Stimulated activated CD4-positive, alpha-beta T cell treated with anti-CD3 and anti-CD28 coated beads, TNF-alpha, amount 100 ng/mL, for 1 hour (primary cell): Measurements from ENCODE around the gene LCE5A.
"Not testable (repeated sequence)": the region's sequence is repeated elsewhere in the genome, so short reads cannot be mapped to it uniquely, and the experiment has no call there.

Experiments used
- DNase-seq, 3 donors: peaks; one replicate each; pipeline ENCODE4 v3.0.0-alpha.2; 2020; ENCODE audit warnings: low read depth in 3 of 3, low spot score in 1 of 3

Gene LCE5A

DNA sequence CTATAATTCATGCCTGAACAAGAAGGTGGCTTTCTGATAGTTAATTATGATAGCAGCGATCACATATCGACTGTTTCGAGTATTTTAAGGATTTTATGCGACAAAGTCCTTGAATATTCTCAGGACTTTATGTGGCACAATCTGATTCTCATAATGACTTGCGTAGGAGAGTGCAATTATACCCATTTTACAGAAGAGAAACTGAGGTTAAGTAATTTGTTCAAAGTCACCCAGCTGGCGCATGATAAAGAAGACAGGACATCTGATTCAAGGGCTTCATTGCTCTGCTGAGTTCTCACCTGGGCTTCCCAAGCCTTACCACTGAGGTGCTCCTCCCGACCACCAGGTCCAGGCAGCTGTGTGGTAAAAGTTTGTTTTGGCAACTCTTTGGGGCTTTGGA, 5.5 kb downstream of the LCE5A start:
- DNase-seq = no peak

DNA sequence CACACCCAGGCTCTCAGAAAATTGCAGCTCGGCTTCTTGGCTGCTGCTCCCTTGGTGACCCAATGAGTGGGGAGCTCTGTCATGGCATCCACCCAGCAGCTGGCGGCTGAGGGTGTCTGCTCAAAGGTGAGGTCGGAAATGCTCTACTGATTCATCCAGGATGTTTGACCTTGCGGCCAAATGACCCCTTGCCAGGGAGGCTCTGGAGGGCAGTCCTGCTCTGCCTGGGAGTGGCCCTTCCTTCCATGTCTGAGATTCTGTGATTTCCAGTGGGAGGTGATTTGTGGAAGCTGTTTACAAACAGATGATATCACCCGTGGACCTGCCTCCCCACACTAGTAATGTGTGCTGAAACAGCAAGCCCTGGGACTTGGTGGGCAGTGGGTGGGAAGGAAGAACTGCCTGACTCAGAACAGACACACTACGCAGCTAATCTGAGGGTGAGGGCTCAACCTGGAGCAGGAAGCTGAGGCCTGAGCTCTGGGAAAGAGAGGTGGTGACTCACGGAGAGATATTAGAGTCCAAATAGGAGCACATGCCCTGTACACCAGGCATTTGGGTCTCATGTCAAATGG, 6.7 kb downstream of the LCE5A start:
- no peak for DNase-seq

DNA sequence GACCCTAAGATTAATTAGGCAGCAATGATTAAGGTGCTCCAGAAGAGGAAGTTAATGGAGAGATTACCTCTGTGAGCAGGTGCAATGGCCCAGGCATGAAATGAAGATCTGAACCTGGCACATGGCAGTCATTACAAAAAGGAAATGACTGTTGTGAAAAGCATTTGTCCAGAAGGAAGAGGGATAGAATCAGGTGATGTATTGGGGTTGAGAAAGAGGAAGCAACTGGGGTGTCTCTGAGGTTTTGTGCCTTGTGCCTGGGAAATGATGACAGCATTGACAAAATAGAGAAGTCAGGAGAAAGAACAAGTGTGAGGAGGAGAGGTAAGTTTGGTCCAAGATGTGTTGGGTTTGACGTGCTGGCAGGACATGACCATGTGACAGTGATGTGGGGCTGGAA, 9.2 kb downstream of the LCE5A start:
- DNase-seq = no peak

DNA sequence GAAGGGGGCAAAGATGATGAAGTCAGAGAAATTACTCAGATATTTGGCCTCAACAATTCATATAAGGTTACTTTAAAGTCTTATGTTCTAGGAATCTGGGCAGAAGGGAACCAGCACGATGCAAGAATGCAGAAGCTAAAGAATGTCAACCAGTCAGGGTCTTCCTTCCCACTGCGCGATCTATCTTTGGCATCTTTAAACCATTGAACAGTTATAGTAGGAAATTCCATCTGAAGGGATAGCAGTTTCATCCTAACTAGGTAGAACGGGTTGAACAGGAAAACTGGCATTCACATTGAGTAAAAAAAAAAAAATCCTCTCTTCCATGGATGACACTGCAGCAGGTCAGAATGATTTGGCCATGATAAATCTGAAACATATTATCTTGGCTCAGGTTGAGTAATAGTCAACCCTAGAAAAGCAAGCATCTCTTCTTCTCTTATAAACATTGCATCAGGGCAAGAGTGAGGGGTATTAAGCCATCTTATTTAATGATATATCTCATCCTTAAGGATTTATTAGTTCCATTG, 10.0 kb downstream of the LCE5A start:
- no peak for DNase-seq

DNA sequence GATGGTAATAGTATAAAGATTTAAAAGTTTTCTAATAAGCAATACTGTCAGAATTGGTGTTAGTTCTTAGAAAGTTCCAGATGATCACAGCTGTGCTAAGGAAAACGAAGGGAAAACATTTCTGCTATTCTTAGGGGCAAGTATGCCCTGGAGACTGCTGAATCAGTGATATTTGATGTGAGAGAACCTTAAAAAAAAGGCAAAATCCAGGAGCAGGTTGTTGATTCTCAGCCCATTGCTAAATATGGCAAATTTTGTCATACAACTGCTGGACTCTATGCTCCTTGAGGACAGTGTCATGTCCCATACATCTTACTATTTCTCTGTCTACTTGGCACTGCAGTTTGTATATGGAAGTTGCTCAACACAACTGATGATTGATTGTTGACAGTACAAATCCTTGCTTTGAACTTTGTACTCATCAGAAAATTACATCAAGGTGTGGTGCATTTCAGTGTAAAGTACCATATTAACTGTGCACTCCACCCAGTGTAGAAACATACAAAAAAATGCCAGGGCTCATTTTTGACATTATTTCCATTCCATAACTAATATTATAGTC, 14.6 kb downstream of the LCE5A start:
- no peak for DNase-seq

DNA sequence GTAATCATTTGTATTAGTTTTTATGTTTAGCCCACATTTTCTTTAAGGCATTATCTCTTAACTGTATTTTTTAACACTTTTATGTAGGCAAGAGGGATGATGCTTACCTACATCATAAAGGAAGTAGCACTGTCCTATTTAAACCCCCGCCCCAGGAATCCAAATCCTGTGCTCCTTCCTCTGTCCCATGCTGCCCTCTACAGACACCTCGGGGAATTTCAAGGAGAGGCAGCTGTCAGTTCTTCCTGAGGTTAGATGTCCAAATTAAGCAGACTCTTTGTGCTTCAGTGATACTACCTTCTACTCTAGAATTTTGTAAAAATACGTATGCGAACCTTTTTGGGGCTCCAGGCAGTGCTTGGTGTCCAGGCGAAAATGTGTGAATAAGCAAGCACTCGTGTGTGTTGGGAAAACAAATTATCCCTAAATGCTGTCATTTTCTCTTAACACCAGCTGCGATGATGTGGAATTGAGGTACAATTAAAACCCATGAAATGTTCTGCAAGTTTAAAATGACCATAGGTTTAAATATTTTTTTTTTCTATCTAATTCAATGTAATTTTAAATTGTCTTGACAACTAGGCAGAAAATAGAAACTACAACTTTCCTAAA, 22.8 kb downstream of the LCE5A start:
- no peak for DNase-seq

DNA sequence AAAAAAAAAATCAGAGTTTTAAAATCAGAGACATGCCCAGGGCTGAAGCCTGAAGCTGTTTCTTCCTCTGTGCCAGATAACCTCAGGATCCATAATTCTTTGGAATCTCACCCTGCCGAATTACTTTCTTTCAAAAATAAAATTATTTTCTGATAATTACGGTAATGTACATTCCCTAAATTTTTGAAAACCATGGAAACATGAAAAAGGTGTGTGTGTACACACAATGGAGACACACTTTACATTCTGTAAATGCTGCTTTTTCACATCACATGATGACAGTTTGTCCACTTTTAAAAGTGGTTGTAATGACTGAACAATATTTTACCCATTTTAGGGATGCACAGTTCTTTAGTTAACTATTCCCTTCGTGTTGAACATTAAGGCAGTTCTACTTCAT, 25.2 kb downstream of the LCE5A start:
- no peak for DNase-seq

DNA sequence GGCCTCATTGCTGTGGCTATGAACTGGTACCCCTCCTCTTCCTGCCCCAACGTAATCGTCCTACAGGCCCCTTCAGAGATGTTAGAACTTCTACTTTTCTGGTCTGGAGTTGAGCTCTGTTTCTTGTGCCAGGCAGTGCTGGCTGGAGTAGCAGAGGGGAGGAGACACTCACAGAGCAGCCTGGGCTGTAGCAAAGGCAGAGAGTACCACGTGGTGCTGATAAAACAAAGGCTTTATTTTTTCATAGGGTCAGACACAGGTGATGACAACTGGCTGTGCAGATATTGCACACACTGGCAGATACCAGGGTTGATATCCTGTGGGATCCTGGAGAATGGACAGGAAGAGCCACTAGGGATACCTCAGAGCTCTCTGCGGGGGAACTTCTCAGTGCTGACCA, 26.9 kb downstream of the LCE5A start:
- no peak for DNase-seq

DNA sequence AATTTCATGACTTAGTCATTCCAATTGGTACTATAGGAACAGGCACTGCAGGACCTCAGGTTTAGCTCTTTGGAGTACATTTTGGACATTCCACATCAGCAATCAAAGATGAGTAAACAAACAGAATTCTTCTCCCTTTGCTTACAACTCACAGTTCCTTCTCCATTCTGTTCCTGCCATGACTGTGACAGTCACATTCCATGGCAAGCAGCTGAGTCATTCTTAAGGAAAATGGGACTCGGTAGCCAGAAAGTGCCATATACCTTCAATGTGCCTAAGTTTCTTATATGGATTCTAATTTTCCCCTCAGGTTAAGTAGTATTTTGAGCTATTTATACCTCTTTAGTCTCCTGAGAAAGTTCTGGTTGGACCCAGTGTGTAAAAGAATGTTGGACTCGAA, 29.3 kb downstream of the LCE5A start:
- DNase-seq = no peak

DNA sequence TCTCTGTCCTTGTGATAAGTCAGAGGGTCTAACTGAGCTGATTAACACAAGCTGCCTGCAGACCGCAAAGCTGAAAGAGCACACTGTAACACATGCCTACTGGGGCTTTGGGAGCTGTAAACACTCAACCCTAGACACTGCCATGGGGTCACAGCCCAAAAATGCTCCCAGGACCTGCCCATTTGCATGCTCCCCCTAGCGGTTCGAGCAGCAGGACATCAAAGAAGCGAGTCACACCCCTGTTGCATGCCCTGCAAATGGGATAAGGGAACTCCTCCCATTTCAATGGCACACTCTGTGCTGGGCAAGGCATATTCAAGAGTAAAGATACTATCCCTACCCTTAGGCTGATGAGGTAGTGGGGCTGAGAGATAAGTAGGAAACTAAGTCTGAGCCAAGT, 33.2 kb downstream of the LCE5A start:
- no peak for DNase-seq

DNA sequence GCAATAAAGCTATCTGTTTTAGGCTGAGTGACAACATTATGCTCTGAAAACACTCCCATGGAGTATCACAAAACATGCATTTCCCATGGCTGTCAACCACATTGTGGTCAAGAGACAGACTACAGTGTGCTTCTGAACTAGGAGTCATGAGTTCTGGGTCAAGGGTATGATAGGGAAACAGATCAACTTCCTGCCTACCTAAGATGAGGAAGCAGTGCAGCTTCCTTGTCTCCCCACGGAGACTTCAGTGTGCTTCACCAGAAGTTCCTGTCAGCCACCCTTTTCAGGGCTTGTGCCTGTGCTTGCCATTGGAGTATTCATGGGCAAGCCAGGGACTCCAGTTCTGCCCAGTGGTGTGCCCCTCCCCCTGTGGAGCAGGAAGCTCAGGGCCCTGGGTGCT, 36.1 kb downstream of the LCE5A start:
- no peak for DNase-seq

DNA sequence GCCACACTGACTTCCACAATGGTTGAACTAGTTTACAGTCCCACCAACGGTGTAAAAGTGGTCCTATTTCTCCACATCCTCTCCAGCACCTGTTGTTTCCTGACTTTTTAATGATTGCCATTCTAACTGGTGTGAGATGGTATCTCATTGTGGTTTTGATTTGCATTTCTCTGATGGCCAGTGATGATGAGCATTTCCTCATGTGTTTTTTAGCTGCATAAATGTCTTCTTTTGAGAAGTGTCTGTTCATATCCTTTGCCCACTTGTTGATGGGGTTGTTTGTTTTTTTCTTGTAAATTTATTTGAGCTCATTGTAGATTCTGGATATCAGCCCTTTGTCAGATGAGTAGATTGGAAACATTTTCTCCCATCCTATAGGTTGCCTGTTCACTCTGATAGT, 37.8 kb downstream of the LCE5A start:
- DNase-seq = not testable (repeated sequence)
